HG03571 (cell line): ENCODE results near the gene BZW2.
"Not testable (repeated sequence)": the region's sequence is repeated elsewhere in the genome, so short reads cannot be mapped to it uniquely, and the experiment has no call there.

Experiments used
- ATAC-seq: cut with Tn5 transposase; IDR thresholded peaks from one replicate; pipeline ENCODE4 v1.9.1; 2021; ENCODE audit not compliant: unreplicated experiment

The BZW2 gene

DNA sequence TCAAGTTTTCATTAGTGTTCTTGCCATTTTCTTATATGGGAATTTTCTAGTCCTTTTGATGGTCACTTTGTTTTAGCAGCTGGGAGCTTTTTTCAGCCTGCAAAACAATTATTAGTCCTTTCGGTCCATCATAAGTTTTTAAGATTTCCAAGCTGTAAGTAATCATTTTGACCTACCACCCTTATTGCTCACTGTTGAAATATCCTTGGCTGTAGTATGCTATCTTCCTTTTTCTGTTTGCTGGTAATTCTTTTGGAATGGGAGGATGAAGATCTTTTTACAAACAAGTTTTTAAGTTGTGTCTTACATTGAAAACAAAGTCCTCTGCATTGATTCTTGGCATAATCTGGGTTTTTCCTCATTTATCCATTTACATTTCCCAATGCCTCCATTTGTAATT, 24.0 kb downstream of the BZW2 start:
- ATAC-seq, result no peak

GRCh38 chr7:16670731-16671344, 24.9 kb downstream of the BZW2 start:
- no peak for ATAC-seq

DNA sequence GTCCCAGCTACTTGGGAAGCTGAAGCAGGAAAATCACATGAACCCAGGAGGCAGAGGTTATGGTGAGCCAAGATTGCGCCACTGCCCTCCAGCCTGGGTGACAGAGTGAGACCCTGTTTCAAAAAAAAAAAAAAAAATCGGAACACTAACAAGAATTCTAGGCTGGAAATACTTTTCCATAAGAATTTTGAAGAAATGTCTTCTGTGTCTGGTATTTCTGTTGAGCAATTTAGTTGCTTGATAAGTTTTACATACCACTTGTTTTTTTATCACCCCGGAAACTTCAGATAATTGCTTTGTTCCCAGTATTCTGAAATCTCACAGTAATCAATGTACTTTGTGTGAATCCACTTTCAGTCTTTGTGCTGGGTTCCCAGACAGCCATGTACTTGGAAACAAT, 25.8 kb downstream of the BZW2 start:
- no peak for ATAC-seq

DNA sequence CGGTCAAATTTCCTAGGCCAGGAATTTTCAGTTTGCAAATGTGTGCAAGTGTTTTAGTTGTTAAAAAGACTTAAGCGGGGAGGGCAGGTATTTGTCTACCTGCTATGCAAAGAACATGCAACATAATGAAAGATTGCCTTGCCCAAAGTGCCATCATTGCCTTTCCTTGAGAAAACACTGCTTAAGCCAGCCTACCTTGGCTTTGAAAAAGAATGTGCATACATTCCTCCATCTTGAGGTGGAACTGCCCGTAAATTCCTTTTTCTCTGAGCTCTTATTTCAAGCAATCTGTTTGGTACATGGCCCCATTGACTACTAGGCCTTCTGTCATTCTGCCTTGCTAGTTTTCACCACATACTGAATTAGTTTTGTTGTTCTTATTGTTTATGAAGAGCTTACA, 29.3 kb downstream of the BZW2 start:
- ATAC-seq, result no peak

DNA sequence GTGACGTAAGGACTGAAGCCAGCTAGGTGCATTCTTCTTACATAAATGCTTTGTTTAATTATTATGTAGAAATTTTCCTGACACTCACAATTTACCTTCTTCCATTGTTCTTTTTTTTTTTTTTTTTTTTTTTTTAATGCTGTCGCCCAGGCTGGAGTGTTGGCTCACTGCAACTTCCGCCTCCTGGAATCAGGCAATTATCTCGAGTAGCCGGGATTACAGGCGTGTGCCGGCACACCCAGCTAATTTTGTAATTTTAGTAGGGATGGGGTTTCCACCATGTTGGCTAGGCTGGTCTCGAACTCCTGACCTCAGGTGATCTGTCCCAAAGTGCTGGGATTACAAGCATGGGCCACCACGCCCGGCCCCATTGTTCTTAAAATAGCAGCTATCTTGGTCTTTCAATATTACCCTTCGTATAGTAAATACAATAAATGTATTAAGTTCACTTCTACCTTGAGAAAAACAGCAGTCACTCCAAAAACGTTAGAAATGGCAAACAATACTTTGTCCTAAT, 32.1 kb downstream of the BZW2 start:
- ATAC-seq, result no peak

DNA sequence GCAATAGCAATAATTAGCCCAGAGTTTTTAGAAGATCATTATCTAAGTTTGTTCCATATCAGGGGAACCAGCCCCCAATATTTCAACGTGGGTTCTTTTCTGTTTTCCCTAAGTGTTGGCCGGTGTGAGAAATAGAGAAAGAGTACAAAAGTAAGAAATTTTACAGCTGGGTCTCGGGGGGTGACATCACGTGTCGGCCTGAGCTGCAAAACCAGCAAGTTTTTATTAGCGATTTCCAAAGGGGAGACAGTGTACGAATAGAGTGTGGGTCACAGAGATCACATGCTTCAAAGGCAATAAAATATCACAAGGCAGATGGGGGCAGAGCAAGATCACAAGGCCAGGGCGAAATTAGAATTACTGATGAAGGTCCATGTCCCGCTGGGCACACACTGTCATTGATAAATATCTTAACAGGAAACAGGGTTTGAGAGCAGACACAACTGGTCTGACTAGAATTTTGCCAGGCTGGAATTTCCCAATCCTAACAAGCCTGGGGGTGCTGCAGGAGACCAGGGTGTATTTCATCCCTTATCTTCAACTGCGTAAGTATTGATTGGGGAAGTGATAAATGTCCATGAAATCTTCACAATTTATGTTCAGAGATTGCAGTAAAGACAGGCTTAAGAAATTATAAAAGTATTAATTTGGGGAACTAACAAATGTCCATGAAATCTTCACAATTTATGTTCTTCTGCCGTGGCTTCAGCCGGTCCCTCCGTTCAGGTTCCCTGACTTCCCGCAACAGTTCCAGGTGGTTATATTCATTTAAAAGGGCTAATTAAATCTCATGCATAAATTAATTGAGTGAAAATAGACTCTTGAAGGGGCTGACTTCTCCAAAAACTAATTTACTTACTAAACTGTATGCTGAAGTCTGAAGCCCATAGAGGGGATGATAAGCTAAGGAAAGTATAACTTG, 32.9 kb downstream of the BZW2 start:
- ATAC-seq, result not testable (repeated sequence)

DNA sequence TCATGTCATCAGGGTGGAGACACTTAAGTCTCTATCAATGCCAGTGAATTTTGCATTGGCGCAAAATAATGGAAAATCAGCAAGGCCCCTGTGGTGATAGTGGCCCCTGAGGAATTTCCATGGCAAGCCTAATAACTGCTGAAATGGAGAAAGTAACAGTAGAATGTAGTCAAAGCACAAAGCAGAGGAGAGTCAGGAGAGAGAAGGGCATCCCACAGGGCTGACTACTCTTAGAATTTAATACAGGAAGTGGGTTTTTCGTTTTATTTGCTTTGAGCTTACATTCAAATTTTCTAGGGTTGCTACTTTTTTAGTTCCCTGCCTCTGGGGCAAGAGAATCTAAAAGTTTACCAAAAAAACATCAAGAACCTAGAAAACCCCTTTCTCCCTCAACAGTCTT, 39.0 kb downstream of the BZW2 start:
- ATAC-seq, result no peak

- no peak for ATAC-seq
Measured at GRCh38 chr7:16685535-16685934, 39.6 kb downstream of the BZW2 start.

- ATAC-seq, result no peak
Measured at GRCh38 chr7:16688249-16688648, 42.3 kb downstream of the BZW2 start.

DNA sequence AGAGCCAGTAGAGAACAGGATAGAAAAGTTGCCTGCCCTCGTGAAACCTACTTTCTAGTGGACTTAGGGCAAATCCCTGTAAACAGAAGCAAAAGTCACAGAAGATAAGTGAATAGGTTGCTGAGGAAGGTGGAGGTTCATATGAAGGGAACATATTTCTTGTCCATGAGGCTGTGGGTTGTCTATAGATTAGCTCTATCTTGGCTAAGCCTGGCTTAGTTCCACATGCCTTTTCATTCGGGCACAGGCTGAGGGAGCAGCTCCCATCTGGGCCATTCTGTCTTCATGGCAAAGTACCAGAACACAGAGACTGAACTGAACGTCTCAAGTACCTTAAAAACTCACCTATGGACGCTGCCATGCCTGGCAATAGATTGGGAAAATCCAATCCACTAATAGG, 45.3 kb downstream of the BZW2 start:
- ATAC-seq, result no peak

DNA sequence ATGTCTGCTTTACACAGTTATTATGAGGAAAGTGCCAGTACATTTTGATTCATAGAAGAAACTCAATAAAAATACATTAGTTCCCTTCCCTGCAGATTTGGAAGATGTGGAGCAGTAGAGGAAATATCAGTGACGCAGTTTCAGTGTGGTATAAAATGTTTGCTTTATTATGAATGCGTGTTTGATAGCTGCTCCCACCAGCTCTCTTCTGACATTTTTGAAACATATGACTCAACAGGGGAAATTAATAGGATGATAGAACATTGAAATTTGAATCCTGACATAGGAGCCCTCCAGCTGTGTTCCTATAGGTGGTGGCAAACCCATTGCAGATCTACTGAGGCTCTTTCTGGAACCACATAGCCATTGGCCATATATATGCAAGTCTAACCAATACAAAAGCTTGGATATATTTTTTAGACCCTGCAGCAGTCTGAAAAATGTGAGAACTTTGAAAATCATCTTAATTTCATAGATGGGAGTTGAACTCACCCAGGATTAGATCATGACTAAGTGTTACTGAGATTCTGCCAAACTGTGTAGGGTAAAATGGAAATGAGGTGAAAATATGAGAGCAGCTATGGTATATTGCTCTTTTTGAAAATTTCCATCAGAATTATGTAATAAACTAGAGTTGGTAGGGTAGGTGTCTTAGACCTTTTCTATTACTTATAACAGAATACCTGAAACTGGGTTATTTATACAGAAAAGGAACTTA, 47.8 kb downstream of the BZW2 start:
- no peak for ATAC-seq

DNA sequence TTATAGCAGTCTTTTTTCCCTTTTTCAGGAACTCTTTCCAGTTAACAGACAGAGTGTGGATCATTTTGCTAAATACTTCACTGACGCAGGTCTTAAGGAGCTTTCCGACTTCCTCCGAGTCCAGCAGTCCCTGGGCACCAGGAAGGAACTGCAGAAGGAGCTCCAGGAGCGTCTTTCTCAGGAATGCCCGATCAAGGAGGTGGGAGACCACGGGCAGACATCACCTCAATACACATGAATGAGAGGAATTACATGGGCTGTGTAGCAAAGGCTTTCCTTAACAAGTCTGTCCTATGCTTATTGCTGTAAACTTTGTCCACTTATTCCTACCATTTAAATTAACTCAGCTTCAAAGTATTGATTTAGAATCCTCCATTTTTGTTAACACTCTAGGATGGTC, 48.8 kb downstream of the BZW2 start:
- no peak for ATAC-seq

DNA sequence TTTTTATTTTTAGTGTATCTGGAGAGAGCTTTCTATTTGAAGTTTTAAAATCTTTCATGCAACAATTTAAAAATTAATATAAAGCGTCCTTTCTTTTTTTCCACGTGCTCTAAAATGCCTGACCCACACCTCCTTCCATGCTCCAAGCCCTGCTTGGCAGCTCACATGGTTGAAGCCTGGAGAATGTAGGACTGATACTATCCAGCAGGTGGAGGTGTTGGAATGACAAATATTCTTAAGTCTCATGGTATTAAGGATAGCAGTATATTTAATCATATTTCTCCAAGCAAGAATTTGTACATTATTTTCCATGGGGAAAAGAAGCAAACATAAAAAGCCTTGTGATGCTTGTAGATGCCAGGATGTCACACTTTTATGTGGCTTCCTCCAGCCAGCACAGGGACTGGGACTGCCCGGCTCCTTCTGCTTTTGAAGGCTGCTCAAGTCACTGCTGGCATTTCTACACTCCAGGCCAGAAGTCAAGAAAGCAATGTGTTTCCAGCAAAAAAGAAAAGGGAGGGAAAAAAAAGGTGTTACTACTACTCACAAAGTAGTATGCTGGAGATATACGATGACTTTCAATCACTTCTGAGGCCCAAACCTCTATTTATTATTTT, 49.7 kb downstream of the BZW2 start:
- no peak for ATAC-seq

DNA sequence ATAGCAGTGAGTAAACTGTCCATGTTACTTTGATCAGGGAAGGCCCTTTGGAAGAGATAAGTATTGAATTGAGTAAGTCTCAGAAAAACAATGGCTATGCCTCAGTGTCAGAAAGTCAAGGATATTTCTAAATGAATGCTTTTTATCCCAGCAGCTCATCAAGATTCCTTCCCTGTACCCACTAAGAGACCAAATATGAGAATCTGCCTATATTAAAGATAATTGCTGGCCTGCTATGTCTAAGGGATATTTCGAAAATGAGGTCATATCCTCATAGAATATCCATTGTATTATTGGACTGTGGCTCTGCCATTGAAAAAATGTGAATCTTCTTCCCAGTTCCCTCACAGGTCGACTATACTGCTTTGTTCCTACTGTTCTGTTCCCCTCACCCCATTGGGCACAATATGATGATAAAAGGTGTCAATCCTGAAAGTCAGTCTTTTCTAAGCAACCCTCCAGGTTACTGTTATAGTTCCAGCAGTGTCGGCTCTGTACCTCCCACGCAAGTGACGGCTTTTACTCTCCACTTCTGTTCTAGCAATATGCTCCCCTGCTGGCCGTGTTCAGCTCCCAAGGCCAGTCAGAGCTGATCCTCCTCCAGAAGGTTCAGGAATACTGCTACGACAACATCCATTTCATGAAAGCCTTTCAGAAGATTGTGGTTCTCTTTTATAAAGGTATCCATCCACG, 51.7 kb downstream of the BZW2 start:
- no peak for ATAC-seq

DNA sequence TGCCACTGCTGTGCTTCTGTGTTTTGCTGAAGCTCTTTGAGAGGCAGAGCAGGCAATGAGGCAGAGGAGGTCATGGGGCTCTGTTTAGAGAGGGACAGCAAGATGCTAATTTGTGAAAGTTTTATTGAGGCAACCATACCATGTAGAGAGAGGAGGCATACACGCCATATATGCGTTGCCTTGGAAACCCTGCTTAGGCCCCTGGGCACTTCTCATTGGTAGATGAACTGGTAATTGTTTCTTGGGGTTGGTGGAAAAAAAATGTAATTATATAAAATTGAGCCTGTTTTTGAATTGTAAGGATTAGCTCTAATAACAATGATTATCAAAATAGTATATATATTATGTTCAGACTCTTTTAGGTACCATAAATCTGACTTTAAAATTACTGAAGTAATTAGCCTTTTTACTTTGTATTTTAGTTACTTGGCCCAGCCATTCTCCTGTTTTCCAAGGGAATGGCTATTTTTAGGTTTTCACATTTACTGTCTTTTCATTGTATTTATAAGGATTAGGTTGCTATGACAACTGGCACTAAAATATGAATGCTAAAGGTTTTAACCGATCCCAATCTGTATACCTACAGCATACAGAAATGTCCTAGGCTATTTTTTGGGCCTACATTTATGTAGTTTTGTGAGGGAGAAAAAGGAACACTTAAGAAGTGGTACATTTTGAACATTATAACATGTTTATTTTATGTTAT, 52.4 kb downstream of the BZW2 start:
- no peak for ATAC-seq

GRCh38 chr7:16702441-16702840, 56.5 kb downstream of the BZW2 start:
- ATAC-seq, result no peak

- ATAC-seq, result no peak
Measured at GRCh38 chr7:16708511-16708910, 62.5 kb downstream of the BZW2 start.

DNA sequence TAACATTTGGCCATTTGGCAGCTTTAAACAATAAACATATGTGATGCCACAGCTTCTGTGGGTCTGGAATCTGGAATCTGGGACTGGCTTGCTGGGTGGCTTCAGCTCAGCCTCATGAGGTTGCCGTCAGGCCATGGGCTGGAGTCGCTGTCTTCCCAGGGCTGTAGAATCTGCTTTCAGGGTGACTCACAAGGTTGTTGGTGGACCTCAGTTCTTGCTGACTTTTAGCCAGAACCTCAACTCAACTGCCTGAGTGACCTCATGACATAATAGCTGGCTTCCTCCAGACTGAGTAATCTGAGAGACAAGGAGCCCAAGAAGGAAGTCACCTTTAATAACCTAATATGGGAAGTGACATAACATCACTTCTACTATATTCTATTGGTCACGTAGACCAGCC, 63.0 kb downstream of the BZW2 start:
- no peak for ATAC-seq

- ATAC-seq, result no peak
Measured at GRCh38 chr7:16710651-16711050, 64.7 kb downstream of the BZW2 start.

DNA sequence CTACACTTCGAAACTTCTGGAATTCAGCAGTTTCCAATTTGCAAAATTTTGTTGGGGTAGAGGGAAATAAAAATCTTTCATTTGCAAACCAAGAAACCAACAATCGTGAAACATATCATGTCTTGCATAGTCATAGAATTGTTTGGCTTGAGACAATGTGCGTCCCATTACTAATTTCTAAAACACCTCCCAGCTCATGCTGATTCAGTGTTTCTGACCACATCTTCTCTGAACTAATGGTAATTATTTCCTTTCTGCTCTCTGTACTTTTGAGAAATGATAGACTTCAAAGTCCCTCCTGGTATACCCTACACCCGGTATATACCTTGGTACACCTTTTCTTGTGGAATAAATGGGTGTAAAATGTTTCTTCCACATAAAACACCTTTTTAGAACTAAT, 65.7 kb downstream of the BZW2 start:
- no peak for ATAC-seq
